ENCODE data around the gene LRCOL1.

LRCOL1 gene

DNA sequence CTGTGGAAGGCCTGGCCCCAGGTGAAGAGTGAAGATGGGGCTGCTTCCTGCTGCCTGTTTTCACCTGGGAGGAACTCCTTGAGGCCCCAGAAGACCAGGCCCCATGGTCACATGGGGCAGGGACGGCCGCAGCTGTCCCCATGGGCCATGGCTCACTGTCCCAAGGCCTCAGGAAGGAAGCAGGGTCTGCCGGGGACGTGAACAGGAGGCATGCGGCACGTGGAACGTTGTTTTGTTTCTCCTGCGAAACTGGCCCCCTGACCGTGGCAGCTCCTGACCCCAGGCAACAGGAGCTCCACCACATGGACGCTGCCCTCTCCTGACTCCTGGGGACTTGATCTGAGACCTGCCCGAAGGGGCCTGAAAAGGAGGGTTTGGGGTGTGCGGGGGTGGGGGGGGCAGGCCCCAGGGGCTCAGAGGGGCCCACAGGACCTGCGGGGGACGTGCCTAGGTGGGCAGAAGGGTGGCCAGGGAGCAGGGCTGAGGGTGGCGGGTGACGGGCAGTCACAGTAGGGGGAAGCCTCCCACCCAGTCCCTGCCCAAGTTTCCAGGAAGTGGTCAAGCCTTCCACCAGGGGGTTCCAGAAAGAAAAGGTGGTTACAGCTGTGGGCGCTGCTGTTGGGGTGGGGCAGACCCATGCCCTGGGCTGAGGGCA lies 41.4 kb downstream of the LRCOL1 start:
- DNase-seq (ENCODE audit: low read depth in 1 of 2, low spot score in 1 of 2) = no peak

- DNase-seq (ENCODE audit: low read depth in 1 of 2, low spot score in 1 of 2) = no peak
Observed at GRCh38 chr12:132568301-132568700, 42.1 kb downstream of the LRCOL1 start.

- DNase-seq (ENCODE audit: low read depth in 1 of 2, low spot score in 1 of 2) = no peak
Observed at GRCh38 chr12:132566516-132567131, 43.8 kb downstream of the LRCOL1 start.

DNA sequence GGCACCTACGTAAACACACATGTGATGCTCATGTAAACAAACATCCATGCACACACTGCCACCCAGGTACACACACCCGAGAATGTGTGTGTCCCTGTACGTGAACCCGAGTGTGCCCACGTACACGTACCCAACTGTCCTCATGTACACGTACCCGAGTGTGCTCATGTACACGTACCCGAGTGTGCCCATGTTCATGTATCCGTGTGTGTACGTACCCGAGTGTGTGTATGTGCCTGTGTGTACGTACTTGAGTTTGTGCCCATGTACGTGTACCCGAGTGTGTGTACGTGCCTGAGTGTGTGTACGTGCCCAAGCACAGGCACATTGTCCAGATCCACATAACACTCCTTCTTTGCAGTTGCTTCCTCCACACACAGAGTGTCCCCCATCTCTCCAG lies 45.0 kb downstream of the LRCOL1 start:
- DNase-seq (ENCODE audit: low read depth in 1 of 2, low spot score in 1 of 2) = no peak

GRCh38 chr12:132563911-132564310 lies 46.5 kb downstream of the LRCOL1 start:
- DNase-seq (ENCODE audit: low read depth in 1 of 2, low spot score in 1 of 2) = no peak

DNA sequence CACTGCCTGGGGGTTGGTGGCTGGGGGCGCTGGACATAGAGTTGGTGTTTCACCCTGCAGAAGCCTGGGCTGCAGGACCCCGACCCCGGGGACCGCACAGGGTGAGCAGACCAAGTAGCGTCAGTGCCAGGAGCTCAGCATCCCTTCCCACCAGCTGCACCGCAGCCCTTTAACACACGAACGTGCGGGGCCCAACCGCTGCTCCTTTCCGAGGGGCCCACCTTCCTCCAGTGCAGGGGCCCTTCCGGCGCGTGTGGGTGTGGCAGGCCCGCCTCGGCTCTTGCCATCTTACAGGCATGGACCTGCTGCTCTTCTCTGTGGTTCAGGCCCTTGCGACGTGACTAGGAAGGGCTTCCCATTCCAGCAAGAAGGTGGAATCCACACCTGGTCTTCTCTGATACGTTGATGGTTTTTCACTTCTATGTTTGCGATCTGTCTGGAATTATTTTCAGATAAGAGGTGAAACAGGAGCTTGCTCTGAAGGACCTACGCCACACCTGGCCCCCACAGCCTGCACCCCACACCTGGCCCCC lies 47.8 kb downstream of the LRCOL1 start:
- no peak for DNase-seq (ENCODE audit: low read depth in 1 of 2, low spot score in 1 of 2)

DNA sequence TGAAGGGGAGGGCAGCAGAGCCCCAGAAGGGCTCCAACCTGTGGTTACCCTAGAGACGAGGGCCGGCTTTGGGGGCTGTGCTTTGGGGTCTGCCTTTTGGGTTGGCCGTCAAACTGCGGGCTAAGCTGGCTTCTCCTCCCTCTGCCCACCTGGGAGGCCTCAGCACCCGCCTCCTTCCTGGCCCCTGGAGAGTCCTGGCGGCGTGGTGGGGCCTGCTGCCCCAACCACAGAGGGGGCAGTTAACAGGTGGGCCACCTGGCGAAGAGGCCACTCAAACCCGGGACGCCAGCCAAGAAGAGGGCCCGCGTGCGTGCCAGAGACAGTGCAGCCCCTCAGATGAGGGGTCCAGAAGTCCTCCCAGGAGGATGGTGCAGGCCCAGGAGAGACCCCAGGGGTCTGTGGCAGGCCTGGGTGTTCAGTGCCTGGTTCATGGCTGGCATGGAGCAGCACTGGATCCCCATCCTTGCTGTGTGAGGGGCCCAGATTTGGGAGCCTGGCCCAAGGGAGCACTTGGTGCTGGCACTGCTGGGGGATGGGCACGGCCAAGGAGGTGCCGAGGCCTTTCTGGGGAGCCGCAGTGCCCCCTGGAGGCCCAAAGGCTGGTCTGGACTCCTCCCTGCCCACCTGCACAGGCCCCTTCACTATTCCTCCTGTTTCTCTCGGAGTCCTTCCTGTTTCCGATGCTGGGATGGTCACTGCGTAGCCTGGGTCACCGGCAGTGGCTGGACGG lies 48.8 kb downstream of the LRCOL1 start:
- no peak for DNase-seq (ENCODE audit: low read depth in 1 of 2, low spot score in 1 of 2)

DNA sequence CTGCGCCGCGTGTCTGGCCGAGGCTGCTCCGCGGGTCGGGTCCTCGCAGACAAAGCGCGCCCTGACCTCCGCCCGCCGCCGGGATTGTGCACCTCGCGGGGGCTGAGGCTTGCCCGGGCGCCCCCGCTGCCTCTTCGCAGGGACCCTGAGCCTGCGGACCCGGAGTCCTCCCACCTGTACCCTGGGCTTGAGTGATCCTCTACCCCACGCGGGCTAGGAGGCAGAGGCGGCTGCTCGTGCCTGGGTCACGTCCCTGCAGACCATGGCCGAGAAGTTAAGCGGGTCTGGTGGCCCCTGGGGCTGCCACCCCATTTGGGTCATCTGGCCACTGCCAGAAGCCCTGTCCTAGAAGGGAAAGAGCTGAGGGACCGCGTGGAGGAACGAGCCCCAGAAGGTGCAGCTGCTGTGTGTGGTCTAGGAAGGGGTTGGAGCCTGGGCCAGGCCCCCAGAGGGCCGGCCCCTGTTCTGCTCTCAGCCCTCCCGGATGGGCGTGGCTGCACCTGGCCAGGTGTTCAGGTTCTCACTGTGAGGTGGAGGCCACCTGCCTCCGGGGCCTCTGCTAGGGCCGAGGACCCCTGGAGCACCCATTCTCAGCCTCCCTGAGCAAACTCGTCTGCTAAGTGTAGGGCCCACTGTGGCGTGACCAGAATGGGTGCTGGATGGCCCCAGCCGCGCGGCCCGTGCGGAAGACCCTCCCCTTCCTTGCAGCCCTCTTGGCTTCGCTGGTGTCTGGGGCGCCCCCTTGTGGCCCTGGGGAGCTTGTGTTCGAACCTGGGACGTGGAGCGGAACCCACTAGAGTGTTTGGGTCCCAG lies 49.6 kb downstream of the LRCOL1 start:
- DNase-seq (ENCODE audit: low read depth in 1 of 2, low spot score in 1 of 2) = peak; percentile 65 to 66

DNA sequence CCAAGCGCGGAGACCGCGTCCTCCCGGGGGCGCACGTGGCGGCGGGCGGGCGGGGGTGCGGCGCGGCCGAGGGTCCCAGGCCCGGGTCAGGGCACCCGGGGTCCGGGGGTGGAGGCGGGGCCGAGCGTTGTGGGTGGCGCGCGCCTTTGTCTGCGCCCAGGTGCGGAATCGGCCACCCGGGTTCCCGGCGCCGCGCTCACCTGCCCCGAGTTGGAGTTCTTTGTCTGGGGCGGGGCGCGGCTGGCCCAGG lies 50.1 kb downstream of the LRCOL1 start:
- DNase-seq (ENCODE audit: low read depth in 1 of 2, low spot score in 1 of 2) = peak in 1 of 2 donors; percentile 17

DNA sequence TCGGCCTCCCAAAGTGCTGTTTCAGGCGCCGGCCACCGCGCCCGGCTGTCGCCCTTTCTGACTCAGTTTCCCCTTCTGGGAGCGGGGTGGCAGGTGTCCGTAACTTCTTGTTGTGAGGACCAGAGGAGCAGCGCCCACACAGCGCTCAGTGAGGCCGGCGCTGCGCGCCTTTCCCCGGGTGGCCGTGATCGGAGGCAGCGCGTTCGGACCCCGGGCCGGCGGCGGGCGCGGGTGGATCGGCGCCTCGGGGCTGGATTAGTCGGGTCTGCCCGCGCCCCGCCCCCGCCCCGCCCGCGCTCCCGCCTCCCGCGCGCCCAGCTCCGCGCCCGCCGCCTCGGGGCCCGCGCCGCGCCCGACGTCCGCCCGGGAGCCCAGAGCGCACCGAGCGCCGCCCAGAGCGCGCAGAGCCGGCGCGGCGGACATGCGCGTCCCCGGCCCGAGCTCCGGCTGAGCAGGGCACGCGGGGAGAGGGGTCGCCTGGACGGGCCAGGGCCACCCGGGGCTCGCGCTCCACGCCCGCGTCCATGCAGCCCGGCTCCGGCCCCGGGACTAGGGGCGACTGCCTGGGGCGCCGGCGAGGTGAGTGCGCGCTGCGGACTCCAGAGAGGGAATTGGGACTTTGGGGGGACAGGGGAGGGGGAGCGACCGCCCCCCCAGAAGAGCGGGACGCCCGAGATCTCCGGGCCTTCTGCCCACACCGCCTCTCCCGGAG lies 50.6 kb downstream of the LRCOL1 start:
- peak in 1 of 2 donors; percentile 6 for DNase-seq (ENCODE audit: low read depth in 1 of 2, low spot score in 1 of 2)

GRCh38 chr12:132558861-132559623 lies 51.3 kb downstream of the LRCOL1 start:
- no peak for DNase-seq (ENCODE audit: low read depth in 1 of 2, low spot score in 1 of 2)

DNA sequence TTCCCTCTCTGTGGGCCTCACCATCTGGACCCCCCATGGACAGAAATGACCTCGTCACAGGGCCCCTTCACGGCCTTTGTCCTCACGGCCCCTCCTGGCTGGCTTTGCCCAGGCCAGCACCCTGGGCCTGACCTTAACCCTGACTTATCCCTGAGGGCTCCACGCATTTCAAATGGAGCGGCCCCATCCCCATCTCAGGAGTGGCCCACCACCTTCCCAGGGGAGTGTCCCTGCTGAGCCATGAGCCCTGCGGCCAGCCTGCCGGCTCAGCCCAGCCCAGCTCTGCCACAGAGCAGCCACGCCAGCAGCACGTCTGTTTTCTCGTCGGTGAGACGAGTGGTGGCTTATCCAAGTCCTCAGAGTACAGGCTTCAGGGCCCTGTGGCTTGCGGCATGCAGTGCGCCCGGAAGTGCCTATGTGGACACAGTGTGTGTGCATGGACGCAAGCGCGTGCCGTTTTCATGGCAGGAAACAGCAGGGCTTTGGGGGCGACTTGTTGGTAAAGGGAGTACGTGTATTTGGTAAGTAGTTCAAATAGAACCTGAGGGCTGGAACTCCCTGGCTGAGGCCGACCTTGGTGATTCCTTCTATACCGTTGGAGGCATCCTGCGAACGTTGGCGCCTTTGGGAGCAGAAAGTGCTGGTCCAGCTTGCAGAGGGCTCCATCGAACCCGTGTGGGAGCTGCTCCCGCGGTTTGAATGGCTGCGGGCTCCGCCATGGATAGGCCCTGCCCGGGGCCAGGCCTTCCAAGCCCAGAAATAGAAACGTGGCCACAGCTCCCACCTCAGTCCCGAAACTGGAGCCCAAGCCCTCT lies 52.1 kb downstream of the LRCOL1 start:
- no peak for DNase-seq (ENCODE audit: low read depth in 1 of 2, low spot score in 1 of 2)

DNA sequence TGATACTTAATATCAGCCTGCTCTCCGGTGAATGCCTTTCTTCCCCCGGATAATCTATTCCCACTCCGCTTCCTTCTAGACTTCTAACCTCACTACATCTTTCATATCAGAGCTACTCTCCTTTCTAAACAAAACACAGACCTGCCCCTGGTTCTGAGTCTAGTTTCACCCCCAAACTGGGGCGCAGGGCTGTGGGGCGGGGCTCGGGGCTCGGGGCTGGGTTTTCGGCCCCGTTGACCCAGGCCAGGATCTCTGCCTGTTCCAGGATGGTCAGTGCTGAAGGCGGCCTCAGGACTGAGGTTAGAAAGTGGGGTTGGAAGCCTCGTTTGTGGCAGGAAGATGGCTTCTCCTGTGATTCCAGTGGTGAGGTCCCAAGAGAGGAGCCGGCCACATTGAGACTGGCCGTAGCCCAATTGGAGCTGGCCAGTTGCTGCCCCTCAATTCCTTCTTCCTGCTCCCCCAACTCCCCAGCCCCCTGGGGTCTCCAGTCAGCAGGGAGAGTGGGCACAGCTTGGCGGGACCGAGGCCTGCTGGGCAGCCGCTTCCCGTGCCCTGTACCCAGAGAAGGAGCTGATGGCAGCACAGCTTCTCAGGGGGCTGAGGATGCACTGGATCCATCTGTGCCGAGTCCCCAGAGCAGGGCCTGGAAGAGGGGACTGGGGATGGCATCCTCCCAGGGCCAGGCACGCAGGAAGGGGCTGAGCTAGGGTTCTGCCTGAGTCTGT lies 52.9 kb downstream of the LRCOL1 start:
- no peak for DNase-seq (ENCODE audit: low read depth in 1 of 2, low spot score in 1 of 2)

GRCh38 chr12:132556801-132557200 lies 53.6 kb downstream of the LRCOL1 start:
- DNase-seq (ENCODE audit: low read depth in 1 of 2, low spot score in 1 of 2) = no peak

GRCh38 chr12:132556216-132556615 lies 54.2 kb downstream of the LRCOL1 start:
- DNase-seq (ENCODE audit: low read depth in 1 of 2, low spot score in 1 of 2) = no peak

DNA sequence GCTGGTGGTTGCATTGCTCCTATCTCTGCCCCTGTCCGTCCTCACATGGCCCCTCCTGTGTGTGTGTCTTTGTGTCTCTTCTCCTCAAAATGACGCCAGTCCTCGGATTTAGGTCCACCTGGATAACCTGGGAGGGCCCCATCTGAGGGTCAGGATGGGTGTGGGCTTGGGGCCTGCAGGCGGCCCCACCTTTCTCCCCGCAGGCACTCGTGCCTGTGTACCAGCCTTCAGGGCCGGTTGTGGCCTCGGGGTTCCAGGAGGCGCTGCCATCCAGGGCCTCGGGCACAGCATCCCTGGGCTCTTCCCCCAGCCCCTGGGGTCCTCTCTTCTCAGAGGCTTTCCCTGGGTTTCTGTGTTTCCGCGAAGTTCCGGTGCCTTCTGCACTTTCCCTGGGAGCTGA lies 54.7 kb downstream of the LRCOL1 start:
- DNase-seq (ENCODE audit: low read depth in 1 of 2, low spot score in 1 of 2) = no peak

GRCh38 chr12:132554845-132555630 lies 55.3 kb downstream of the LRCOL1 start:
- DNase-seq (ENCODE audit: low read depth in 1 of 2, low spot score in 1 of 2) = no peak
